HG02852 (cell line): ENCODE results near the gene GNG8.

Source experiments
- ATAC-seq: cut with Tn5 transposase; IDR thresholded peaks from one replicate; pipeline ENCODE4 v1.9.1; 2021; ENCODE audit warnings: mild to moderate bottlenecking, moderate library complexity; ENCODE audit not compliant: unreplicated experiment

Gene GNG8

DNA sequence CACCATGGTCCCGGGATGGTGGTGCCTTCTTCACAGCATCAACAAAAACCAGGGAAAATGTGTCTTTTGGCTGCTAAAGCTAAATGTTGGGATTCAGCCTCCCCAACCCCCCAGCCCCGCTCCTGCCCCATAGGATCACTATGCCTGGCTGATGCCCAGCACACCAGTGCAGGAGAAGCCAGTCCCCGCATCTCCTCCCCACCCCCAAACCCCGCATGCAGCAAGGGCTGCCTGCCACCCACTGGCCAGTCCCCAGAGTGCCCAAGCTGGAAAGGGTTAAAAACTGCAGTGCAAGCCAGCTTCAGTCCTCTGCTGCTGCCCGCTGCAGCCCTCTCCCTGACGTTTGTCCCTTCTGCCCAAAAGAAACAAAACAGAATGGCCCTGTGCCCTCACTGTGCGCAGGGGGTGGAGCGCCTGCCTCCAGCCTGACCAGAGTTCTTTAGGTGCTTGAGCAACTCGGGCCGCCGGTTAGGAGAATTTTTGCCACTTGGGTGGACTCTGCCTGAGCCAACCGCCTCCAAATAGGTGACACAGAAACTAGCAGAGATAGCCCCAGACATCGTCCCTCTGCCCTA, 31.1 kb downstream of the GNG8 start:
- no peak for ATAC-seq

GRCh38 chr19:46603752-46604231, 32.2 kb downstream of the GNG8 start:
- no peak for ATAC-seq

- ATAC-seq, result no peak
These were observed 32.8 kb downstream of the GNG8 start for GRCh38 chr19:46603195-46603637.

- no peak for ATAC-seq
These were observed 33.4 kb downstream of the GNG8 start for GRCh38 chr19:46602392-46603194.

DNA sequence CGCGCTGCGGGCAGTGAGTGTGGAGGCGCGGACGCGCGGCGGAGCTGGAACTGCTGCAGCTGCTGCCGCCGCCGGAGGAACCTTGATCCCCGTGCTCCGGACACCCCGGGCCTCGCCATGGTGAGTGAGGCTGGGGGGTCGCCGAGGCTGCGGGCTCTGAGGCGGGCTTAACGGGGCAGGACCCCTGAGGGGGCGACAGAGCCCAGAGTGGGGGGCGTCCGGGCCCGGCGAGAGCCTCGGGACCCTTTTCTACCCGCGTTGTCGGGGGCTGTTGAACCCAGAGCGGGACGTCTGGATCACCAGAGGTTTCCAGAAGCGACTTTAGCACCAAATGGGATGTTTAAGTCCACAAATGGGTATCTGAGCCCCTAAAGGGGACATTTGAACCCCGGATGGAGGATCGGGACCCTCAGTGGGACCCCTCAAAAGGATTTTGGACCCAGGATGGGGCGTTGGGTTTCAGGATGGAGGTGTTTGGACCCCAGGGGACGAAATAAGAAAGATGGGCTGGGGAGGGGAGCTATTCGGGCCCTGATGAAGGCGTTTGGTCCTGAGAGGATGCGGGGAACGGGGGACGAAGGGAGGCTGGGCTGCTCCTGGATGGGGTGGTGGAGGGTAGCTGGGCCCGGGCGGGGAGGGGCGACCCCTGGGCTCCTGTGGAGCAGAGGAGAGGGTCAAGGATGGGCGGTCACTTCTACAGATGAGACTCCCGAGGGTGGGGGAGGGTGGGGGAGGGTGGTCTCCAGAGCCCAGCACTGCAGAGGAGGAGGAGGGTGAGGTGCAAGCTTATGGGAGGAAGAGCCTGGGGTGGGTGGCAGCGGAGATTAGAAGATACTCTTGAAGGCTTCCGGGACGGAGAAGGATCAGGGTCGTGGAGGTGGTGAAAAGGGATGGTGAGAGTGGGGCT, 34.4 kb downstream of the GNG8 start, which contains the start of gene CALM3:
CALM3 (plus strand) TSS at position 13 of the 907 bp plus-strand sequence; CDS start at position 118, 105 bp downstream.
- no peak for ATAC-seq

DNA sequence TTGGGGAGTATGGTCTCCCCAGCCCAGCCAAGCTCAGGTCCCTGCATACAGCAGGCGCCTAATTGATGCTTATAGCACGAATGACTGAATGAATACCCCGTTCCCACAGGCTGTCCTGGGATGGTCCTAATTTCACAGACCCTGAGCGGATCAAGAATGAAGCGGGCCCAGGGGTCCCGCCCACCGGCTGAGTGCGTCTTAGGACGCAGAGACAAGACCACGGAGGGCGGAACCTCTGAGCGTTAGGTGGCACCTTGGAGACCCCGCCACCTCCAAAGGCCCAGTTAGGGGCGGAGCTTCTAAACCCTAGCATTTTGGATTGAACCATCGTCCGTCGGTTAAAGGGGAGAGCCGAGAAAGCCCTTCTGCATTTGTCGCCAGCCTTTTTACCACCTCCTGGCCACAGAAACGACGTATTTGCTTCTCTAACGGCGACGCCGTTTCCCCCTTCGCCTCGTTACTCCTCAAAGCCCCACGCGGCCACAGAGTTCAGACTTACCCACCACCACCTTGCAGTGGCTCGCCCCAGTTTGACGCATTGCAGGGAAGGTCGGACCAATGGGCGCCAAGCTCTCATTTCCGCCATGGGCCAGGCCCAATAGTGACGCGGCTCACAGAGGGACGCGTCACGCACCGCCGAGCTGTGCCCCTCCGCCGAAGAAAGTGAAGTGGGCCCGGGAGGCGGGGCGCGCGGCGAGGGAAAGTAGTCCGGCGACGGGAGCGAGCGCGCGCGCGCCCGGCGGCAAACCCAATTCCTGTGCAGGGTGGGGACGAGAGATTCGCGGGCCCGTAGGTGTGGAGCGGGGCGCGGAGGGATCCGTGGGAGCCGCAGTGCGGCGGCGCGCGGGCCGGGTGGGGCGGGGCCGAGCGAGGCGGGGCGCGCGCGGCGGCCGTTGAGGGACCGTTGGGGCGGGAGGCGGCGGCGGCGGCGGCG, 35.4 kb downstream of the GNG8 start:
- peak; percentile 72 for ATAC-seq

GRCh38 chr19:46599716-46600373, 36.2 kb downstream of the GNG8 start:
- ATAC-seq, result no peak

- no peak for ATAC-seq
These were observed 37.6 kb downstream of the GNG8 start for GRCh38 chr19:46598372-46598917.

DNA sequence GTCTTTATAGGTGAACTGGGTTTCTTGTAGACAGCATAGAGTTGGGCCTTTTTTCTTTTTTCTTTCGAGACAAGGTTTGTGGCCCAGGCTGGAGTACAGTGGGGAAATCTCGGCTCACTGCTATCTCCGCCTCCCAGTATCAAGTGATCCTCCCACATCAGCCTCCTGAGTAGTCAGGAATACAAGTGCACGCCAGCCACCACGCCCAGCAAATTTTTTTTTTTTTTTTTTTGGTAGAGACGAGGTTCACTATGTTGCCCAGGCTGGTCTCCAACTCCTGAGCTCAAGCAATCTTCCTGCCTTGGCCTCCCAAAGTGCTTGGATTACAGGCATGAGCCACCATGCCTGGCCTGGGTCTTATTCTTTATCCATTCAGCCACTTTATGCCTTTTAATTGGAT, 40.0 kb downstream of the GNG8 start:
- ATAC-seq, result no peak

DNA sequence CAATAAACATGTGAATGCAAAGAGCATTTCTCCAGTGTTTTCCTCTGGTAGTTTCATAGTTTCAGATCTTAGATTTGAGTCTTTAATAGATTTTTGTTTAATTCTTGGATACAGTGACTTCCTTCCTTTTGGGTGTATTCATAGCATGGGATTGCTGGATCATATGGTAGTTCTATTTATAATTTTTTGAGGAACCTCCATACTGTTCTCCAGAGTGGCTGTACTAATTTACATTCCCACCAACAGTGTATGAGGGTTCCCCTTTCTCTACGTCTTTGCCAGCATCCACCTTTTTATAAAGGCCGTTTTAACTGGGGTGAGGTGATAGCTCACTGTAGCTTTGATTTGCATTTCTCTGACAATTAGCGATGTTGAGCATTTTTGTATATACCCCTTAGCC, 44.1 kb downstream of the GNG8 start:
- ATAC-seq, result no peak

DNA sequence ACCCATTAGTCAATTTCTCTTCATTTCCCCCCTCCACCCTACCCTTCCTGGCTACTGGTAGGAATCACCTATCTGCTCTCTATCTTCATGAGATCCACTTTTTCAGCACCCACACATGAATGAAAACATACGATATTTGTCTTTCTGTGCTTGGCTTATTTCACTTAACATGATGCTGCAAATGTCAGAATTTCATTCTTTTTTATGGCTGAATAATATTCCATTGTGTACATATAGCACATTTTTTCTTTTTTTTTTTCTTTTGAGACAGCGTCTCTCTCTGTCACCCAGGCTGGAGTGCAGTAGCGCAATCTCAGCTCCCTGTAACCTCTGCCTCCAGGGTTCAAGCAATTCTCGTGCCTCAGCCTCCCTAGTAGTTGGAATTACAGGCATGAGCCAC, 44.7 kb downstream of the GNG8 start:
- ATAC-seq, result no peak

GRCh38 chr19:46587861-46588260, 48.1 kb downstream of the GNG8 start:
- no peak for ATAC-seq

DNA sequence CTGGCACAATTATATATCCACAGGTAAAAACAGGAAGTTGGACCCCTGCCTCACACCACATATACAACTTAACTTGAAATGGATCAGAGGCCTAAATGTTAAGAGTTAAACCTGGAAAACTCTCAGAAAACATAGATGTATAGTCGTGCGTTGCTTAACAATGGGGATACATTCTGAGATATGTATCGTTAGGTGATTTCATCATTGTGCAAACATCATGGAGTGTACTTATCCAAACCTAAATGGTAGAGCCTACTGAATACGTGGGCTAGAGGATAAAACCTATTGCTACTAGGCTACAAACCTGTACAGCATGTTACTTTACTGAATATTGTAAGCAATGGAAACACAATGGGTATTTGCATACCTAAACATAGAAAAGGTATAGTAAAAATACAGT, 49.7 kb downstream of the GNG8 start:
- ATAC-seq, result no peak

GRCh38 chr19:46585539-46585938, 50.5 kb downstream of the GNG8 start:
- ATAC-seq, result no peak
